ENCODE data around the gene RHBG. TPM values are rescaled to one million over a fixed set of nuclear protein-coding genes. Genes with fewer than 3 reads are reported as not detected.

Gene RHBG
- total and polyA plus RNA-seq, 12 donors, result 0.16 to 3.0 (median 0.99) TPM; not detected in 2

- TF ChIP-seq CTCF (IDR thresholded peaks at IDR 0.05), result no peak
- TF ChIP-seq POLR2A (IDR thresholded peaks at IDR 0.05), result no peak
- no peak for DNase-seq
- intact Hi-C loops (cut with DNase I), result no loop called here
- 81 to 89% (median 86%) methylated on average over 16 of the region's 16 CpGs for WGBS, 4 donors
- Histone ChIP-seq H3K4me3 (no peak overlapping the region), H3K36me3 (replicated peaks in 1 of 2) (no peaks in the 10 kb centered on the region), H3K27ac (no peak overlapping the region), H3K9me3 (replicated peaks in 1 of 3) (no peaks in the 10 kb centered on the region), H3K4me1 (replicated peaks in 1 of 2) (no peaks in the 10 kb centered on the region), H3K27me3 (peaks cover 2% of the 10 kb centered on the region)
These were observed 25.9 kb downstream of the RHBG start for GRCh38 chr1:156394835-156395461.

GRCh38 chr1:156399355-156400125, 30.5 kb downstream of the RHBG start:
- intact Hi-C loops (cut with DNase I), result no loop called here
- H3K4me3 ChIP-seq, result no peak overlapping the region
- no peak for TF ChIP-seq CTCF (IDR thresholded peaks at IDR 0.05)
- no peak for TF ChIP-seq POLR2A (IDR thresholded peaks at IDR 0.05)
- WGBS, 4 donors, result 84 to 91% (median 87%) methylated on average over 10 of the region's 10 CpGs
- no peak for DNase-seq
- no peaks in the 10 kb centered on the region for H3K27me3 ChIP-seq
- H3K4me1 ChIP-seq (replicated peaks in 1 of 2), result no peaks in the 10 kb centered on the region
- no peaks in the 10 kb centered on the region for H3K36me3 ChIP-seq (replicated peaks in 1 of 2)
- no peak overlapping the region for H3K27ac ChIP-seq
- H3K9me3 ChIP-seq (replicated peaks in 1 of 3), result no peaks in the 10 kb centered on the region

- TF ChIP-seq POLR2A (IDR thresholded peaks at IDR 0.05), result no peak
- no peak for TF ChIP-seq CTCF (IDR thresholded peaks at IDR 0.05)
- H3K4me3 ChIP-seq, result no peak overlapping the region
- H3K9me3 ChIP-seq (replicated peaks in 1 of 3), result no peaks in the 10 kb centered on the region
- intact Hi-C loops (cut with DNase I), result no loop called here
- 68 to 87% (median 80%) methylated on average over 7 to 25 of the region's 25 CpGs for whole genome bisulfite sequencing, 4 donors
- no peak overlapping the region for H3K27ac ChIP-seq
- DNase-seq, result no peak
- no peaks in the 10 kb centered on the region for H3K4me1 ChIP-seq (replicated peaks in 1 of 2)
- H3K36me3 ChIP-seq (replicated peaks in 1 of 2), result no peaks in the 10 kb centered on the region
- no peaks in the 10 kb centered on the region for H3K27me3 ChIP-seq
These were observed 31.4 kb downstream of the RHBG start for GRCh38 chr1:156400191-156400935.

- no peaks in the 10 kb centered on the region for H3K27me3 ChIP-seq
These were observed 32.1 kb downstream of the RHBG start for GRCh38 chr1:156401041-156401574.

More at GRCh38 chr1:156401041-156401574, 32.1 kb downstream of the RHBG start:
- no peak overlapping the region for H3K27ac ChIP-seq
- intact Hi-C loops (cut with DNase I), result no loop called here
- no peaks in the 10 kb centered on the region for H3K36me3 ChIP-seq (replicated peaks in 1 of 2)
- TF ChIP-seq POLR2A (IDR thresholded peaks at IDR 0.05), result no peak
- DNase-seq, result no peak
- H3K9me3 ChIP-seq (replicated peaks in 1 of 3), result no peaks in the 10 kb centered on the region
- WGBS, 4 donors, result 72 to 81% (median 75%) methylated on average over 3 to 6 of the region's 6 CpGs
- no peak overlapping the region for H3K4me3 ChIP-seq
- H3K4me1 ChIP-seq (replicated peaks in 1 of 2), result no peaks in the 10 kb centered on the region
